Panc1 (cell line): ENCODE results near the gene HMGXB4. TPM values are rescaled to one million over a fixed set of nuclear protein-coding genes. Genes with fewer than 3 reads are reported as not detected.

Experiments
- ATAC-seq: fragments of 200-7000 bp; cut with Tn5 transposase; 2 replicates; pipeline ENCODE4 v1.9.1; 2020; ENCODE audit warnings: mild to moderate bottlenecking, moderate library complexity
- BruUV-seq: library from RNA; stranded (reverse); fragments of 400-500 nt; replicated peaks from 2 replicates; lab custom pipeline; 2021; lab: Mats Ljungman, UMichigan
- CTCF ChIA-PET: fragments of 300-600 bp; sonication (Branson Sonifier 250); formaldehyde crosslinking; loops from one replicate; lab custom pipeline; 2022; ENCODE audit warnings: antibody characterized with exemption; lab: Charles Lee
- POLR2A ChIA-PET: fragments of 300-600 bp; sonication (Branson Sonifier 250); formaldehyde crosslinking; loops from one replicate; lab custom pipeline; 2022; ENCODE audit warnings: antibody characterized with exemption; lab: Charles Lee
- DNase-seq: peaks from one replicate; pipeline ENCODE4 v3.0.0-alpha.2; 2010; ENCODE audit warnings: low read depth, low spot score
- H3K27ac ChIP-seq: 2 replicates; pipeline ENCODE4 v1.5.1; 2011; ENCODE audit warnings: mild to moderate bottlenecking, low read length, inconsistent platforms
- H3K27me3 ChIP-seq: fragments of 200-500 bp; sonication (Bioruptor generic); 2 replicates; pipeline ENCODE4 v1.6.0; 2014; ENCODE audit warnings: low read length, inconsistent platforms; ENCODE audit not compliant: control insufficient read depth, insufficient read depth
- H3K36me3 ChIP-seq: fragments of 200-500 bp; sonication (Bioruptor generic); 2 replicates; pipeline ENCODE4 v1.5.1; 2014; ENCODE audit warnings: inconsistent platforms, mild to moderate bottlenecking, low read length, moderate library complexity; ENCODE audit not compliant: control insufficient read depth, insufficient read depth
- H3K4me1 ChIP-seq: 2 replicates; pipeline ENCODE4 v1.5.1; 2011; ENCODE audit warnings: inconsistent platforms, mild to moderate bottlenecking, low read length, moderate library complexity; ENCODE audit not compliant: control insufficient read depth, insufficient read depth
- H3K4me3 ChIP-seq, 2 experiments: 2 replicates each; pipeline ENCODE4 v1.5.1; 2011 to 2012; ENCODE audit warnings: low read depth in 2 of 2, low read length in 2 of 2, mild to moderate bottlenecking in 2 of 2, inconsistent platforms in 1 of 2, moderate library complexity in 1 of 2
- H3K9me3 ChIP-seq: fragments of 200-500 bp; sonication (Bioruptor generic); 2 replicates; pipeline ENCODE4 v1.5.1; 2014; ENCODE audit warnings: low read depth, mild to moderate bottlenecking, inconsistent platforms, low read length, moderate library complexity; ENCODE audit not compliant: control insufficient read depth, insufficient read depth
- CTCF ChIP-seq: fragments of 450-650 bp; IDR thresholded peaks from 2 replicates; pipeline ENCODE4 v1.5.1; 2017; ENCODE audit warnings: mild to moderate bottlenecking
- POLR2AphosphoS5 ChIP-seq: IDR thresholded peaks from 2 replicates; pipeline ENCODE4 v1.6.1; 2012; ENCODE audit warnings: mild to moderate bottlenecking, low read depth, low read length, moderate library complexity
- REST ChIP-seq, 2 experiments: IDR thresholded peaks; 2 replicates each; pipeline ENCODE4 v1.6.1; 2011 to 2012; ENCODE audit warnings: low read depth in 2 of 2, control low read depth in 1 of 2, low read length in 1 of 2, mild to moderate bottlenecking in 1 of 2, moderate library complexity in 1 of 2; ENCODE audit not compliant: insufficient read depth in 1 of 2
- SIN3A ChIP-seq: IDR thresholded peaks from 2 replicates; pipeline ENCODE4 v1.6.1; 2012; ENCODE audit warnings: low read depth, mild to moderate bottlenecking, low read length, moderate library complexity, borderline replicate concordance; ENCODE audit not compliant: insufficient read depth
- TCF7L2 ChIP-seq: IDR thresholded peaks from 2 replicates; pipeline ENCODE4 v1.6.1; 2011; ENCODE audit warnings: mild to moderate bottlenecking, low read depth, low read length, inconsistent platforms
- in situ Hi-C: cut with HindIII; loops from 2 replicates; pipeline ENCODE4 v1.10.0; 2016; ENCODE audit warnings: low sequenced_read_pairs, low pct_unique_long_range_greater_than_20kb
- intact Hi-C: fragments of 100-400 bp; cut with micrococcal nuclease; formaldehyde crosslinking; loops from one replicate; pipeline ENCODE4 v1.10.0; 2022; ENCODE audit not compliant: unreplicated experiment
- total RNA-seq: library from RNA; stranded (reverse); gene quantifications from one replicate; pipeline ENCODE4 v1.2.1, GENCODE V29; 2021; ENCODE audit not compliant: unreplicated experiment

HMGXB4 gene
- total RNA-seq, 1 experiment from 2014 or later = 23.7 TPM

GRCh38 chr22:35324067-35324466, 66.8 kb downstream of the HMGXB4 start:
- intact Hi-C loops (no loop called here), in situ Hi-C loops (no loop called here)
- H3K27me3 ChIP-seq = no peaks in the 10 kb centered on the region
- no peak for TF ChIP-seq CTCF
- no peak for TF ChIP-seq SIN3A
- TF ChIP-seq POLR2AphosphoS5 = no peak
- H3K4me3 ChIP-seq = no peak overlapping the region
- POLR2A ChIA-PET = no interaction called here
- CTCF ChIA-PET = no interaction called here
- H3K4me1 ChIP-seq = no peaks in the 10 kb centered on the region
- H3K9me3 ChIP-seq = no peaks in the 10 kb centered on the region
- BruUV-seq = no TSS peak
- peaks cover 2% of the 10 kb centered on the region; the same call in 1 of the 2 replicates for H3K36me3 ChIP-seq
- ATAC-seq = no peak
- H3K27ac ChIP-seq = no peak overlapping the region
- no peak for DNase-seq

- in situ Hi-C loops = no loop called here
- intact Hi-C loops = no loop called here
- DNase-seq (no peak), ATAC-seq (no peak)
- BruUV-seq = no TSS peak
- Histone ChIP-seq H3K9me3 (no peaks in the 10 kb centered on the region), H3K27ac (no peak overlapping the region), H3K36me3 (peaks cover 2% of the 10 kb centered on the region; the same call in 1 of the 2 replicates), H3K4me1 (no peaks in the 10 kb centered on the region), H3K4me3 (no peak overlapping the region), H3K27me3 (no peaks in the 10 kb centered on the region)
- no peak for TF ChIP-seq REST (IDR thresholded peaks at IDR 0.05; ENCODE audit: insufficient read depth in 1 of 2, low read depth in 2 of 2, low read length in 1 of 2)
- no peak for TF ChIP-seq CTCF
- no peak for TF ChIP-seq POLR2AphosphoS5
- no peak for TF ChIP-seq TCF7L2
- TF ChIP-seq SIN3A = no peak
- ChIA-PET POLR2A (no interaction called here), CTCF (no interaction called here)
These were observed 67.5 kb downstream of the HMGXB4 start for GRCh38 chr22:35324762-35325161.
